HG02885 (cell line): Measurements from ENCODE around the gene RALGDS.

Experiments
- ATAC-seq: cut with Tn5 transposase; IDR thresholded peaks from one replicate; pipeline ENCODE4 v1.9.1; 2021; ENCODE audit warnings: mild to moderate bottlenecking; ENCODE audit not compliant: unreplicated experiment, poor library complexity

Gene RALGDS

DNA sequence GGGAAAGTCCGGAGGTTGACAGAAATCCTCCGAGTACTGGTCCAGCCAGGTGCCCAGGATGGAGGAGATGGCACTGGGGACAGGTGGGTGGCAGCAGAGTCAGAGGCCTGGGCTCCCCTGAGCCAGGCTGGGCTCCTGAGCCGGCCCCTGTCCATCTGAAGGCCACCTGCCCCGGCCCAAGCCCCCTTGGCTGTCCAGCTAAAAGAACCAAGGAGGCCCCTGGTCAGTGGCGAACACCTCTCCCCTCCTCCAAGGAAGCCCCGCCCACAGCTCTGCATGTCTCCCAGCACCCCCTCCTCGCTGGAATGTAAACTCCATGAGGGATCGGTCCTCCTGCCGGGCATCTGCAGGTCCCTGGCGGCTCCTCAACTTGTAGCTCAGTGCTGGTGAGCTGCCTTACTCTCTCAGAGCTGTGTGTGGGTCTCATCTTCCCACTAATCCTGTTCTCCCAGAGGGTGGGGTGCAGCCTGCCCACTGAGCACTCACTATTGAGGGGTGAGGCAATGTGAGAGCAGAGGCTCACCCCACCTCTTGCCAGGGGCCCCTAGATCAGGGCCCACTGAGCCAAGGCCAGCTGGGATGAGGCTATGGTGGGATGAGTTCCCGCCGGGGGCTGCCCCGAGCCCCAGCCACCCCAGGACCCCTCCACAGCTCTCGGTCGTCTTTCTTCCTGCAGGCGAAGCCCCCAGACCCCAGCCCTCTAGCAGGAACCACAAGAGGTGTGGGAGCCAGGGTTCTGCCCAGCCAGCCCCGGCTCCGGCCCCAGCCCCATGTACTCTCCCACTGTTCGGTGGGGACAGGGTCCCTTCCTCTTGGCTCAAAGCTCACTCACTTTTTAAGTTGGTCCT, 12.0 kb downstream of the RALGDS start:
- no peak for ATAC-seq

DNA sequence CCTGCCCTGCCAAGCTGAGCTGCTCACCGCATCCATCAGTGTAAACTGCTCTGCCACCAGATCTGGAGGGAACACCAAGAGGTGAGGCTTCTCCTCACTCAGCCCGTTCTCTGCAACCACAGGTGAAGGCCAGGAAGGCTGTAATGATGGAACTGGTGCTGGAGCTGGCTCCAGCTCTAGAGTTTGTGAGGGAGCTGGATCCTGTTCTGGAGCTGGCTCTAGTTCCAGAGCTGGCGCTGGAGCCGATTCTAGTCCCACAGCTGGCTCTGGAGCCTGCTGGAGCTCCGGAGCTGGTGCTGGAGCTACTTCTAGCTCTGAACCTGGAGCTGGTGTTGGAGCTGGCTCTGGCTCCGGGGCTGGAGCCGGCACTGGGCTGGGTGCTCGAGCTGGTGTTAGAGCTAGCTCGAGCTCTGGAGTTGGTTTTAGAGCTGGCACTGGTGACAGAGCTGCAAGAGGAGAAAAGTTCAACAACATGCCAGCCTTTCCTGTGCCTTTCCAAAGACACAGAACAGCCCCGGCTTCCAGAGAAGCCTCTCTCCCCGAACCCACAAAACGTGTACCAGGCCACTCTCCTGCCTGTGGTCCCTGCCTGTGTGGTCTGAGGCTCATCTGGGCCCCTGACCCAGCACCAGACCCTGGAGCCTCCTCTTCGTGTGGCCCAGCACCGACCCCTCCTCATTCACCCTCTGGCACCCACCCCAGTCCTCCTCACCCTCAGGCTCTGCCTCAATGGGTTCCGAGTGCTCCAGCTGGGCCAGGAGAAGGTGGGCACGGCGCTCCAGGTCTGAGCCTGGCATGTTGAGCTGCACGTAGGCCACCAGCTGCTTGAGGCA, 12.9 kb downstream of the RALGDS start:
- no peak for ATAC-seq

DNA sequence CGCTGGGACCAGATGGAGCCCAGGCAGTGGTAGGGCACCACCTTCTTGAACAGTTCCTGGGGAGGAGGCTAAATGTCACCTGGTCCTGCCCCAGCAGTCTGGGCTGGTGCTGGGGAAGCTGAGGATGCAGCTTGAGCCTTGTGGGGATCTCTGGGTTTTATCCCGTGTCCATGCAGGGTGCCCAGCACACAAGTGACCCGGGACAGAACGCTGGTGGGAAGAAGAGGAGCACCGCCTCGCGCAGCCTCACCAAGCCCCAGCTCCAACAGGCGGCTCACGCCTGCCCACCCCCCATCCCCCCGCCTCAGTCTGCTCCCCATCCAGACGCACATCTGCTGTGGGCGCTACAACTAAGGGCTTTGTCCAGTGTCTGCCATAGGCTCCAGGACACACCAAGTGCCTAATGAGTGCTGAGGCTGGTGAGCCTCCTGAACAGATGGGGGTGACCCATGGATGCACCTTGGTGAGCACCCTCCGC, 13.8 kb downstream of the RALGDS start:
- ATAC-seq, result no peak

GRCh38 chr9:133106511-133107244, 14.4 kb downstream of the RALGDS start:
- ATAC-seq, result no peak

DNA sequence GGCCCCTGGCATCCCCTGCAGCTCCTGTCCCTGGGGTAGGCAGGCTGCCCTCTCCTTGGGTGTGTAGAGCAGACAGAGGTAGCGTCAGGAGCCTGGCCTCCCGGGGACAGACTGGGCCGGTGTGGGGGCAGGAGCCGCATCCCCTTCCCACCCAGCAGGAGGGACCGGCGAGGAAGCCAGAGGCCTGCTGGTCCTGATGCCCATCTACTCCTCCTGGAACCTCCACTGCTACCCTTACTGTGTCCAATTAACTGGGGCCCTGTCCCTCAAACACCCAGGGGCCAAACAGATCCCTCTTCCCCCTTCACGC, 15.6 kb downstream of the RALGDS start:
- ATAC-seq, result no peak

- no peak for ATAC-seq
These were observed 16.2 kb downstream of the RALGDS start for GRCh38 chr9:133104718-133105460.

DNA sequence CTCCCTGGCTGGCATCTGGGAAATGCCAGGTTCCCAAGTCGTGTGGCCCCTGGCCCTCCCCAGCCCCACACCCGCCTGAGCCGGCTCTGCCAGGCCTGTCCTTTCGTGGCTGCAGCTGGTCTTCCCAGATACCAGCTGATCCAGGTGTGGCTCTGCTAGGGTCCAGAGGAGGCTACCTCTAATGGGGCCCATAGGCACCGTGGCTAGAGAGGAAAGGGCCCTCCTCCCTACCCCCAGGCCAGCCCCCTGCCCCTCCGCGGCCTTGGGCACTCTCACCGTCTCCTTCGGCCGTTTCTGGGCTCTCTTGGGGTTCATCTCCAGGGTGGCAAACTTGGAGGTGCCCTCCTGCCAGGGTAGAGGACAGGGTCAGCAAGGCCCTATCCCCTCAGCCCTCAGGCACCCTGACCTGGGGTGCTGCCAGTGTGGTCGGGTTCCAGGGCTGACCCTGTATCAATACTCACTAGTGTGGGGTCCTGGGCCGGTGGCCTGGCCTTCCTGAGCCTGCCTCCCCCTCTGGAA, 17.0 kb downstream of the RALGDS start:
- ATAC-seq, result no peak

DNA sequence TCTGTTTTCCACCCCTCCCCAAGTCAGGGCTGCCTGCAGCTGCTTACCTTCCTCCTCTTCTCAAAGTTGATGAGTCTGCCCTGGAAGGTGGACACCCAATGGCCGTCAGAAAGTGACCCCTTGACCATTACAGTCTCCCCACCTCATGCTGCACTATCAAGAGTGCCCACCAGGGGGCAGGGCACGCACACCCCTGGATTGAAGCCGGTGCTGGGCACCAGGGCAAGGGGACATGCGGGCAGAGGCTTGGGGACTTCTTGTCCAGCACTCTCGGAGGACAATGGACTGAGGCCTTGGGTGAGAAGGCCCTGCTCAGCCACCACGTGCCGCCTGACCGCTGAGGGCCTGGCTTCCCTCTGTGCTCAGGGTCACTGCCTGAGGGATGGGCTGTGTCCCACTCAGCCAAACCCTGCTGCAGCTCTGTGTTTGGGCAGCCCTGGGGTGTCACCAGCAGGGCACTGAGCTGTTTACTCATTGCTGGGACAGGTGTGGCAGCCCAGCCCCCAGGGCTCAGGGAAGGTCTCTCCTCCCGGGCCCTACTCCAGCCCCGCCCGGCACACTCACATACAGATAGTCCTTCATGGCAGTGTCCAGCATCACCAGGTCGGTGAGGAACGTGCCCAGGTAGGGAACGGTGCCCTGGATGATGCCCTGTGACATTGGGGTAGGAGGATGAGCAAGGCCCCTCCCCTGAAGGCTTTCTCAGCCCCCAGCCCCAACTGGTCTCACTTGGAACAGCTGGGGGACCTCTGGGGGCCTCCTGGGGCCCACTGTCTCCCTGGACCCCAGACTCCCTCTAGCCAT, 17.7 kb downstream of the RALGDS start:
- ATAC-seq, result no peak

GRCh38 chr9:133102190-133103021, 18.6 kb downstream of the RALGDS start:
- no peak for ATAC-seq

DNA sequence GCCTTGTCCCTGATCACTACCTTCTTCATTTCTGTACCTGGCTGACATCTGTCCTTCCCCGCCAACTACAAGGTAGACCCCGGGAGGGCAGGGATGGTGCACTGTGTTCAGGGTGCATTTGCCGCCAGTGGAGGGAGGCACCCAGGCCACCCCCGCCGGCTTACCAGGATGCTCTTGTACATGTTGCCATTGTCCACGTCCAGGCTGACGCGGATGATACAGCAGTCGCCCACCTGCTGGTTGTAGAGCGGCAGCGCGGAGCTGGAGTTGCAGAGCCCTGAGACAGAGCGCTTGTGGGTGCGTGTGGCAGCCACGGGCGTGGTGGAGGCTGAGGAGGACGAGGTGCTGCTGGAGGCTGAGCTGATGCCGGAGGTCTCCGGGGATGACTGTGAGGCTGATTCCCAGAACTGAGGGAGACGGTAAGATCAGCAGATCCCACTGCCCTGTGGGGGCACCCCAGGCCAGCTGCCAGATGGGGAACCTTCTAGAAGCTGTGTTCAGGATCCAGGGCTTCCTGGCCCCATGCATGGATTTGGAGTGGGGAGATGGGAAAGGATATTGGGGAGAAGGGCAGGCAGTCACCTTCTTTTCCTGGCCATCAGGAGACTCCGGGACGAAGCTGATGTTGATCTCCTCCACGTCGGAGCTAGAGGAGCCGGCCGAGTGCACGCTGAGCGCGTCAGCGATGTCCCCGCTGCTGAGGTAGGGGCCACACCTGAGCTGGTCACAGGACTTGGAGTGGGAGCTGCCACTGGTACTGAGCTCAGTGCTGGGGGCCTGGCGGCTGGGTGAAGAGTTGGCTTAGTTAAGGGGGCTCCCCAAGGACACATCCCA, 19.5 kb downstream of the RALGDS start:
- ATAC-seq, result no peak

- ATAC-seq, result no peak
These were observed 20.3 kb downstream of the RALGDS start for GRCh38 chr9:133100506-133101355.

DNA sequence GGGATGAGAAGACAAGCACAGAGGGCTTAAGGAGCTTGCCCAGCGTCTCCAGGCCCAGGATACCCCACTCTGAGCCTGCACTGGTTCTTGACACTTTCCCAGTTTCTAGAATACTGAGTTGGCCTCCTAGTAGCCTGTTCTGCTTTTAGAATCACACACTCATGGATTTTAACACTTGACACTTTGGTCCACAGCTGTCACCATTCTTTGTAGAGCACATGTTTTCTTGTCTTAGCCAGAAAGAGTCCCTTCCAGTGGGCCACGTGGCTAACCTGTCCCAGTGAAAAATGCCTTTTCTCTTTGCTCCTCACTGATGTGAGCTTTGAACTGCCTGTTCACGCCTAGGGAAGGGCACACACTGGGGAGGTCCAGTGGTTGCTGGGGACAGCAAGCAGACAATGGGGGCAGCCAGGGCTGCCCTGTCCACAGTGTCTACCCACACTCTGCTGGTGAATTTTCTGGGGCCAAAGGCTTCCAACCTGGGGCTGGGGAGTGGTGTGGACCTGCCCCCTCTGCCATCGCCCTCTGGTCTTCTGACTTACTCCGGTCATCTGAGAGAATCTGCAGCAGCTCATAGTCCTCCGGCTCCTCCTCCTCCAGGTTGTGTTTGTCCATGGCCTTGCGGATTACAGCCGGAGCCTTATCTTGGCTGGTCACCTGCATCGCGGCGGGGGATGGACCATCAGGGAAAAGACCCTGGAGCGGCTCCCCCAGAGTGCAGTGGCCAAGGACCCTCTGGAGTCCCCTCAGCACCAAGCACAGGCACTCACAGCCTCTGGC, 21.1 kb downstream of the RALGDS start:
- ATAC-seq, result no peak

DNA sequence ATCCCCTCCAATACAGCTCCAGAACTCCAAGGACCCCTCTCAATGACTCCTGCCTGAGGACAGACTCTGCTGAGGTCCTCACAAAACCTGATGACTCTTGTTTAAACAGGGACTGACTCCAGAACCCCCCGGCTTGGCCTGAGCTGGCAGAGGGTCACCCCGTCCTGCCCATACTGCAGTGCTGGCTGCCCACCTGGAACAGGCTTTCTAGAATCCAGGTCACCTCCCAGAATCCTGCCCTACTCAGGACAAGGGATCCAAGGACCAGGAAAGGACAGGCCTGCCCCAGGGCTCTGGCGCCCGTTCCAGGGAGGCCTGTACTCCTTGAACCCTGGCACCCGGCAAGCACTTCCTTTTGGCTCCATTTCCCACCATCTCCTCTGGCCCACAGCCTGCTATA, 22.2 kb downstream of the RALGDS start:
- no peak for ATAC-seq

- ATAC-seq, result no peak
These were observed 22.8 kb downstream of the RALGDS start for GRCh38 chr9:133098104-133098754.

- no peak for ATAC-seq
These were observed 26.1 kb downstream of the RALGDS start for GRCh38 chr9:133094842-133095393.
